Measurements from ENCODE around the gene DCBLD1.
"Not testable (repeated sequence)": the region's sequence is repeated elsewhere in the genome, so short reads cannot be mapped to it uniquely, and the experiment has no call there.

DCBLD1 gene

GRCh38 chr6:117502580-117502979 lies 20.1 kb downstream of the DCBLD1 start:
- DNase-seq = no peak

DNA sequence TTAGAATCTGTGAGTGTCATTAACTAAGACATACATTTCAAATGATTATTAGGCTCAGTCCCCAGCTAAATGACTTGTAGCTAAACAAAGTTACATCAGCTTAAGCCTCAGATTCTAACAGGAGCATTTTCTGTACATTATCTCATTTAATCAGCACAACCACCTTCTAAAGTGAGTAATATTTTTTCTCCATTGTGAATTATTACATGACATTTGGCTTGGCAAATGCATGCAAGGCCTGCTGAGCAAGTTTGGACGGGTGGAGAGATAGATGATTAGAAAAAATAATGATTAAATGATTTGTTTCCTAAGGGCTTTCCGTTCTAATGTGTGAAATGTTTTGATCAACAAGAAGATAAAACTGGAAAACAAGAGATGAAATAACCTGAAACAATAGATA lies 20.7 kb downstream of the DCBLD1 start:
- no peak for DNase-seq

DNA sequence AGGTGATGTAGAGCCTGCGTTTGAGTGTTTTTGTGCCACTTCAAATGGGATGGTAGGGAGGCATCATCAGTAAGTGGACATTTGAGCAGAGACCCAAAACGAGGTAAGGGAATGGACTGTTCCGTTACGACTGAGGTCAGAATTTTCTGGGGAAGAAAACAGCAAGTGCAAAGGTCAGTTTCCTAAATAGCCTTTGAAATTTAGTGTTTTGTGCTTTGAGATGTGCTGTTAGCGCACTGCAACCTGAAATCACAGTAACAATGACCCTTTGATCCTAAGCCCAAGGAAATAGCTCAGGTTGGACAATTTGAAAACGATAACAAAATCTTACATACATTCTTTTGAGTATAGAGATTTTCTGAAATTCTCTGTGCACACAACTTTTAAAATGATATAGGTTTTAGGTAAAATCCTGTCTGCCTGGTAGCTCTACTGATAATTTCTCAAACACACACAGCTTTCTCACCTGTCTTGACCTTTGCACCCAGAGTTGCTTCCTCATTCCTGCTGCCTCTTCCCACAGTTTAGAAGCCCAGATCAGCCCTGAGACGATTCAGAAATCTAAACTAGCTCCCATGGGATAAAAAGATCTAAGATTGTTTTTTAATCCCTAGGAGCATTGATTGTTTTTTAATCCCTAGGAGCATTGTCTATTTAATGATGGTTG lies 22.1 kb downstream of the DCBLD1 start:
- DNase-seq = no peak

GRCh38 chr6:117505311-117505710 lies 22.8 kb downstream of the DCBLD1 start:
- DNase-seq = no peak

GRCh38 chr6:117506180-117506835 lies 23.8 kb downstream of the DCBLD1 start:
- no peak for DNase-seq

GRCh38 chr6:117506907-117507306 lies 24.4 kb downstream of the DCBLD1 start:
- no peak for DNase-seq

DNA sequence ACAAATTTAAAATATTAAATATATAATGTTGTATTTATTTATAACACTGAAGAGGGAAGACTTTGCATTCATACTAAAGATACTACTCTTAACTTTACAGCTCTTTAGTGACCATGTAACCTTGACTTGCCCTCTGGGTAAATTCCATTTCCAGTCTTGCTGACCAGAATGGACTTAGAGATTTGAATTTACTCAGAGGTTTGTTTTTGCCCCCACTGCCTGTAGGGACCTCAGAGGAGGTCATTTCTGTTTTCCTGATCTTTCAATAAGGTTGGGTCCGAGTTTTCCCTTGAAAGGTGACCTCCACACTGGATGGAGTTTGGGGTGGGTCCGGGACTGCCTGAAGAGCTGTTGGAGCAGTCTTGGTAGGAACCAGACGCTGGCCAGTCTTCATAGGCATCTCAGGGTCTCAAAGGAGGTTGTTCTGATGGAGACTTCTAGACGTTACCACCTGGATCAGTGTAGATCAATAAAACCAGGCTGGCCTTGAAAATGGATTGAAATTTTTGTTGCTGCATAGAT lies 26.0 kb downstream of the DCBLD1 start:
- no peak for DNase-seq

GRCh38 chr6:117509021-117509420 lies 26.5 kb downstream of the DCBLD1 start:
- no peak for DNase-seq

- no peak for DNase-seq
Measured at GRCh38 chr6:117512056-117512828, 29.8 kb downstream of the DCBLD1 start.

GRCh38 chr6:117512987-117513573 lies 30.6 kb downstream of the DCBLD1 start:
- no peak for DNase-seq

- DNase-seq = no peak
Measured at GRCh38 chr6:117513778-117514365, 31.4 kb downstream of the DCBLD1 start.

GRCh38 chr6:117514655-117515054 lies 32.2 kb downstream of the DCBLD1 start:
- no peak for DNase-seq

DNA sequence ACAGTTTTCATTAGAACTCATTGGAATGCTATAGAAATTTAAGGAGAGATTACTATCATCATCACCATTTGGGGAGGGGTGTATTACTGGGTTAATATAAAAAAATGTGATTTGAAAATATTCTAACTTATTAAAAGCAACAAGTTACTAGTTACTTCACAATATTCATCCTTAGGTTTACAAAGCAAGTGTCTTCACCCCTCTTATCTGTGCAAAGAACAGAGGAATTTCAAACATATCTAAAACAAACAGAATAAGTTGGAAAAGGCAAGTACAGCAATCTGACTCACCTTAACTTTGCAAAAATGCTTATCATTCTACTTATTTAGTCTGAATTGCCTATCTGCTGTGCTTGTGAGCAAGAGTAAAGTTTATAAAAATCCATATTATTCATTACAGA lies 32.9 kb downstream of the DCBLD1 start:
- no peak for DNase-seq

- DNase-seq = not testable (repeated sequence)
Measured at GRCh38 chr6:117517995-117518394, 35.5 kb downstream of the DCBLD1 start.

DNA sequence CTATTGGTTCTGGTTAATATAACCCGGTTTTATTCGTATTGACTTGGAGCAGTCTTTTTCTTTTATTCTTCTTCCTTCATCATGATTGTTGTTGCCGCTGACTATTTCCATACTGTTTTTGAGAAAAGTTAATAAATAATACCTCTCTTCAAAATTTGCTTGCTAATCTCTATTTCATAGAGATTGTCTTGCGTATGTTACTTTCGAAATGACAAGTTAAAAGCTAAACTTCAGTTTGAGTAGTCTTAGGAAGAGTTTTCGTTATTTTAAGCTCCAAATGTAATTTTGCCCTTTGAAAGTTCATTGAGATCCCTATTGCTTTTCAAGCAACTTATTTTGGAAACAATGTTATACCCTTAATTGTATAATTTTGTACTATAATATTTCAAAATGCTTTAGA lies 36.4 kb downstream of the DCBLD1 start:
- no peak for DNase-seq

GRCh38 chr6:117520603-117521395 lies 38.3 kb downstream of the DCBLD1 start:
- DNase-seq = no peak

DNA sequence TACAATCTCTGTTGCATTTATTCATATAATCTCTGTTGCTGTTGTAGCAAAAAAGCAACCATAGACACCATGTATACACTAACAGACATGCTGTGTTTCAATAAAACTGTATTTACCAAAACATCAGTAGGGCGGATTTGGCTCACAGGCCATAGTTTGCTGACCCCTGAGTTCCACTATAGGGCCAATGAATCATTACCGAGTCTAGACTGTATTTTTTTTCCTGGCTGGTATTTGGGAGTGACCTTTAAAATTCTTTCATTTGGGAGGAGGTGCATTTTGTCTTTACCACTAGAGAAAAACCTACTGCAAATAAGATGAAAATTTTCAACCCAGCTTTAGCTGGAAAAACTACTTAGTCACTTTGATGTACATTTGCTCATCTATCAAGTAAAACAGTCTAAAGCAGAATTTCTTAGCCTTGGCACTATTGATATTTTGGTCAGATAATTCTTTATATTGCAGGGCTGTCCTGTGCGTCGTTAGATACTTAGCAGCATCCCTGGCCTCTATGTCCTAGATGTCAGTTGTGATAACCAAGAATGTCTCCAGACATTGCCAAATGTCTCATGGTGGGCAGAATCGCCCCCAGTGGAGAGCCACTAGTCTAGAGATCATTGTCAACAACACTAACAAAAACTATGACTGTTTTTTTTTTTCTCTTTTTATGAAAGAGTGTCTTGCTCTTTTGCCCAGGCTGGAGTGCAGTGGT lies 39.5 kb downstream of the DCBLD1 start:
- DNase-seq = no peak

DNA sequence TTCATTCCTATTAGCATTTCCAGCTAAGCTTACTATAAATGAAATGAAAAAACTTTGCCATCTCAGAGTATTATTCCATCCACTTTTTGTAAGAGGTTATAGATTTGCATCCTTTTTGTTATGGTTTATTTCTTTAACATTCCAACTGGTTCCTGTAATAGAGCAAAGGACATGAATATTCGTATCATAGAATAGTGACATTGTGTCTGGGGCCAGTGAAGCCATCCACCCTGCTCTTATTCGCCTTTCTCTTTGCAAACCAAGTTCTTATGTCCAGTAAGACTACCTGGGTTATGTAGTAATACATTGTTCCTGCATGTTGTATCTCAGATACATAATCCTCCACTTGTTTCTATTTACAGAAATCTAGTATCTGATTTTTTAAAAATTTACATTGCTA lies 43.1 kb downstream of the DCBLD1 start:
- no peak for DNase-seq

GRCh38 chr6:117530467-117531242 lies 48.2 kb downstream of the DCBLD1 start:
- DNase-seq = no peak

- DNase-seq = no peak
Measured at GRCh38 chr6:117531346-117531745, 48.9 kb downstream of the DCBLD1 start.
